K562 treated with DMSO at 1 percent for 24 hours (cell line): Measurements from ENCODE around the gene HLCS. TPM values are rescaled to one million over a fixed set of nuclear protein-coding genes. Genes with fewer than 3 reads are reported as not detected.

Experiments used
- total RNA-seq: library from RNA; unstranded; fragments of 300-600 nt; gene quantifications from 2 replicates; pipeline ENCODE4 v1.2.3, GENCODE V29; 2022; ENCODE audit warnings: low read depth; ENCODE audit not compliant: insufficient read depth

Gene HLCS
- 16.9 and 18.1 TPM in 2 replicates for total RNA-seq

GRCh38 chr21:36966066-36966820 lies at the start of gene HLCS:
Gene HLCS (minus strand): TSS chr21:36966669. CDS start chr21:36966638, 31 bp downstream.

GRCh38 chr21:37006486-37007291 lies 40.2 kb upstream of the HLCS start, which contains the start of gene RIPPLY3:
Gene RIPPLY3 (plus strand): TSS chr21:37006702. CDS start chr21:37006773, 71 bp downstream.

Other genes starting within 250 kb of the HLCS start
- gene RIPPLY3, start 40.0 kb upstream of the HLCS start, total RNA-seq, result not detected in 2 replicates
- gene PIGP, start 106.4 kb upstream of the HLCS start, total RNA-seq, result 20.3 and 20.7 TPM in 2 replicates
- gene TTC3, start 106.6 kb upstream of the HLCS start, total RNA-seq, result 89.8 and 90.3 TPM in 2 replicates